ENCODE results near the gene FUT8.

The FUT8 gene

DNA sequence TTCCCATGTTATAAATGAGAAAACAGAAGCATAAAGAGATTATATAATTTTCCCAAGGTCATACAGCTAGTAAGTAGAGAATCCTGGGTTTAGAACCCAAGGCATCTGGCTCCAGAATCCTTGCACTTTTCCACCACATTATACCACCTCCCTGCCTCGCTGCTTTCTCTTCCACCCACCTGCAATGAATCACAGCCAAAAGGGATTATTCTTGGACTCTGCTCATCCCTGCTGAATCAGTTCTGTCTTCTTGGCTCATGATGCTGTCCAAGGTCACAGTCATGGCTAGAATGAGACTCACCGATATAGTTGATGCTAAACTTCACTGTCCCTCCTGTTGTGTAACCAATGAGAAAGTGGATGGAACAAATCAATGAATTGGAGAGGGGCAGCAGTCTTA lies 356.6 kb downstream of the FUT8 start:
- no peak overlapping the region for H3K4me3 ChIP-seq (ENCODE audit: low read depth, low read length)
- TF ChIP-seq, protein P1, sequence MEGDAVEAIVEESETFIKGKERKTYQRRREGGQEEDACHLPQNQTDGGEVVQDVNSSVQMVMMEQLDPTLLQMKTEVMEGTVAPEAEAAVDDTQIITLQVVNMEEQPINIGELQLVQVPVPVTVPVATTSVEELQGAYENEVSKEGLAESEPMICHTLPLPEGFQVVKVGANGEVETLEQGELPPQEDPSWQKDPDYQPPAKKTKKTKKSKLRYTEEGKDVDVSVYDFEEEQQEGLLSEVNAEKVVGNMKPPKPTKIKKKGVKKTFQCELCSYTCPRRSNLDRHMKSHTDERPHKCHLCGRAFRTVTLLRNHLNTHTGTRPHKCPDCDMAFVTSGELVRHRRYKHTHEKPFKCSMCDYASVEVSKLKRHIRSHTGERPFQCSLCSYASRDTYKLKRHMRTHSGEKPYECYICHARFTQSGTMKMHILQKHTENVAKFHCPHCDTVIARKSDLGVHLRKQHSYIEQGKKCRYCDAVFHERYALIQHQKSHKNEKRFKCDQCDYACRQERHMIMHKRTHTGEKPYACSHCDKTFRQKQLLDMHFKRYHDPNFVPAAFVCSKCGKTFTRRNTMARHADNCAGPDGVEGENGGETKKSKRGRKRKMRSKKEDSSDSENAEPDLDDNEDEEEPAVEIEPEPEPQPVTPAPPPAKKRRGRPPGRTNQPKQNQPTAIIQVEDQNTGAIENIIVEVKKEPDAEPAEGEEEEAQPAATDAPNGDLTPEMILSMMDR (conservative IDR thresholded peaks at IDR 0.05; ENCODE audit: low read depth, low read length): no peak
- no peak for DNase-seq (ENCODE audit: low read depth)

DNA sequence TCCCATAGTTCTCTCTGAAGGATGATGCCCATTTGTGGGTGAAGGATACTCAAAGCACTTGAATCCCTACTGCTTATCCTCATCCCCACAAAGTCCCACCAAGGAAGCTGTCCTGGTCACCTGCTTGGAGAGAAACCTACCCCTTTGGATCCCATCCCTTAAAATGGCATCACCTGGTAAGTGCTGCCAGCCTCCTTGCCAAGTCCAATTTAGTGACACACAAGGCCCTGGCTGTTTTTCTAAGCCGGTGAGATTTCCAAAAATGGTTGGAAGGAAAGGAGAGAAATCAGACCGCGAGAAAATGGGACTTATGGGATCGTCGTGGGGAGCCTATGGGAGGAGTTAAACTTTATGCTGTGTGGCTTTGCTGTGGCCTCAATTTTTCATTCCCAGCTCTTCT lies 358.2 kb downstream of the FUT8 start:
- DNase-seq (ENCODE audit: low read depth): no peak
- no peak overlapping the region for H3K4me3 ChIP-seq (ENCODE audit: low read depth, low read length)
- TF ChIP-seq, protein P1 (conservative IDR thresholded peaks at IDR 0.05; ENCODE audit: low read depth, low read length): no peak

- no peak for DNase-seq (ENCODE audit: low read depth)
Measured at GRCh38 chr14:65771271-65771670, 358.7 kb downstream of the FUT8 start.

GRCh38 chr14:65772466-65772865 lies 359.9 kb downstream of the FUT8 start:
- TF ChIP-seq, protein P1 (conservative IDR thresholded peaks at IDR 0.05; ENCODE audit: low read depth, low read length): no peak
- no peak overlapping the region for H3K4me3 ChIP-seq (ENCODE audit: low read depth, low read length)
- DNase-seq (ENCODE audit: low read depth): no peak

More at GRCh38 chr14:65771271-65771670, 358.7 kb downstream of the FUT8 start:
- H3K4me3 ChIP-seq (ENCODE audit: low read depth, low read length): no peak overlapping the region
- TF ChIP-seq, protein P1 (conservative IDR thresholded peaks at IDR 0.05; ENCODE audit: low read depth, low read length): no peak

- no peak overlapping the region for H3K4me3 ChIP-seq (ENCODE audit: low read depth, low read length)
- DNase-seq (ENCODE audit: low read depth): peak; percentile 5
- TF ChIP-seq, protein P1 (conservative IDR thresholded peaks at IDR 0.05; ENCODE audit: low read depth, low read length): no peak
Measured at GRCh38 chr14:65772921-65773574, 360.5 kb downstream of the FUT8 start.

DNA sequence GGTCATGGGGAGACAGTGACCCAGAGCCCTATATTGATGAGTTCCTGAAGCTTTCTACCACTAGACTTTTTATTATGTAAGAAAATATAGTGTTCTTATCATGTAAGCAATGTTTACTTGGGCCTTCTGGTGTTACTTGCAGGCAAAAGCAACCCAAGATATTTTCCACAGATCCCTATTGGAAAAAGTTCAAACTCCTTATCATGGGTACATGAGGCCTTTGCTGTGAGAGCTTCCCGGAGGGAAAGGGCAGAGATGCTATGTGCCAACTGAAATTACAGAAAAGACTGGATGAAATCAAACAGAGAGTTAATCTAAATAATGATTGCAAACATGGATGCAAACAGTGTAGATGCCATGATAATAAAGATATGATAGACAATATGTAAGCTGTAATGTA lies 361.5 kb downstream of the FUT8 start:
- DNase-seq (ENCODE audit: low read depth): no peak
- H3K4me3 ChIP-seq (ENCODE audit: low read depth, low read length): no peak overlapping the region
- TF ChIP-seq, protein P1 (conservative IDR thresholded peaks at IDR 0.05; ENCODE audit: low read depth, low read length): no peak

DNA sequence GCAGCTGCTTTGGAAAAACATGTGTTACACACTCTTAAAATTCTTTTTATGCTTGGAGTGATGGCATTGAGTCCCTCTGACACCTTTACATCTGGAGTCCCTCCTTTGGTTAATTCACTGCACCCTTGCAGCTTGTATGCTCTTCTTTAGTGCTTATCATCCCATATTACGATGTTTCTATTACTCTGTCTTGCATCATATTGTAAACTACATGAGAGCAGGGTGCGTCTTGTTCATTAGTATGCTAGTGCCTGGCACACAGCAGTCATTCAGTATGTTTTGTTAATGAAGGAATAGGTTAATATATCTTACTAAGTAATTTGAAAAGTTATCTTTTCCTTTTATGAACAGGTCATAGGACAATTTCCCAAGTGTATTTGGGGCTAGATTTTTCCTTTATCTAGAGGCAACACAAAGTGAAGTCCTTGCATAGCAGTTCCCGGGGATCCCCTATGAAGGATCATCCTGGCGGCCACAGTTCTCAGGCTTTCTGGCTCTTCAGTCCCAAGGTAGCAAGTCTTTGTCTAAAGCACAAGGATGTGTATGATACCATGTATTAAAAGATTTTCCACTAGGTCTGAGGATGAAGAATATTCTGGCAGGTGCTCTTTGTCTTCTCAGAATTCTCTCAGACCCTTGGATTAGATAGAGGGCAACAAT lies 363.8 kb downstream of the FUT8 start:
- no peak for DNase-seq (ENCODE audit: low read depth)
- H3K4me3 ChIP-seq (ENCODE audit: low read depth, low read length): no peak overlapping the region
- TF ChIP-seq, protein P1 (conservative IDR thresholded peaks at IDR 0.05; ENCODE audit: low read depth, low read length): no peak

Data from choroid plexus epithelial cell (primary cell).